NCI-H1694 (cell line): ENCODE results near the gene OR2T8.

Source experiments
- DNase-seq: peaks from one replicate; lab custom pipeline; 2025; lab: John Stamatoyannopoulos, UW

The OR2T8 gene

GRCh38 chr1:247961791-247962190 is 41.7 kb downstream of the OR2T8 start:
- DNase-seq: no peak

GRCh38 chr1:247962911-247963588 is 43.0 kb downstream of the OR2T8 start:
- DNase-seq: no peak

GRCh38 chr1:247964933-247965332 is 44.9 kb downstream of the OR2T8 start, which contains the start of gene OR2AK2:
Gene OR2AK2 (plus strand): TSS chr1:247965233. CDS start chr1:247965377, 144 bp downstream.
- no peak for DNase-seq

- DNase-seq: no peak
Measured at GRCh38 chr1:247966532-247967204, 46.6 kb downstream of the OR2T8 start.
